GM19099 (cell line): ENCODE data around the gene HCFC1R1.

ENCODE experiments used
- POLR2A ChIP-seq: IDR thresholded peaks from 3 replicates; pipeline ENCODE4 v1.6.1; 2011; ENCODE audit warnings: low read depth; ENCODE audit not compliant: insufficient read length; ENCODE audit errors: extremely low read depth

Gene HCFC1R1

GRCh38 chr16:3058139-3059030 is 34.6 kb upstream of the HCFC1R1 start:
- no peak for TF ChIP-seq POLR2A

- no peak for TF ChIP-seq POLR2A
Measured at GRCh38 chr16:3057181-3058138, 33.7 kb upstream of the HCFC1R1 start.

DNA sequence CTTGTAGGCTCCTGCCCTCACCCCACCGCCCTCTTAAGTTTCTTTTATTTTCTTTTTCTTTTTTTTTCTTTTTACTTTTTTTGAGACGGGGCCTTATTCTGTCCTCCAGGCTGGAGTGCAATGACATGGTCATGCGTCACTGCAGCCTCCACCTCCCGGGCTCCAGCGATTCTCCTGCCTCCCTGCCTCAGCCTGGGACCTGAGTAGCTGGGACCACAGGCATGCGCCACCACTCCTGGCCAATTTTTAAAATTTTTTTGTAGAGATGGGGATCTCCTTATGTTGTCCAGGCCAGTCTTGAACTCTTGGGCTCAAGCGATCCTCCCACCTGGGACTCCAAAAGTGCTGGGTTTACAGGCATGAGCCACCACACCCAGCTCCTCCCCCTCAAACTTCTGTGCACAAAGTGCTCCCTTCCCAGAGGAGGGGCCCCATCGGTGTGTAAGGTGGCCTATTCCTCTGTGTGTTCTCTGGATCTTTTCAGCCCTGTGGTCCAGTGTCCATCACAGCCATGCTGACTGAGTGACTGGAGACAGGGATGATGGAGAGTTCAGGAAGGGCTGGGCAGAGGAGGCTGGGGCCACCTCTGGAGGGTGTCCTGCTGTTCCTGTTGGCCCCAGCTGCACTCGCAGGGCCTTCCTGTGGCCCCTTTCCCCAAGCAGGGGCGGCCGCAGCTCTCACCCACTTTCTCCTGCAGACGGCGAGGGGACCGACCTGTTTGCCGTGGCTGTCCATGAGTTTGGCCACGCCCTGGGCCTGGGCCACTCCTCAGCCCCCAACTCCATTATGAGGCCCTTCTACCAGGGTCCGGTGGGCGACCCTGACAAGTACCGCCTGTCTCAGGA is 32.8 kb upstream of the HCFC1R1 start:
- TF ChIP-seq POLR2A = no peak

DNA sequence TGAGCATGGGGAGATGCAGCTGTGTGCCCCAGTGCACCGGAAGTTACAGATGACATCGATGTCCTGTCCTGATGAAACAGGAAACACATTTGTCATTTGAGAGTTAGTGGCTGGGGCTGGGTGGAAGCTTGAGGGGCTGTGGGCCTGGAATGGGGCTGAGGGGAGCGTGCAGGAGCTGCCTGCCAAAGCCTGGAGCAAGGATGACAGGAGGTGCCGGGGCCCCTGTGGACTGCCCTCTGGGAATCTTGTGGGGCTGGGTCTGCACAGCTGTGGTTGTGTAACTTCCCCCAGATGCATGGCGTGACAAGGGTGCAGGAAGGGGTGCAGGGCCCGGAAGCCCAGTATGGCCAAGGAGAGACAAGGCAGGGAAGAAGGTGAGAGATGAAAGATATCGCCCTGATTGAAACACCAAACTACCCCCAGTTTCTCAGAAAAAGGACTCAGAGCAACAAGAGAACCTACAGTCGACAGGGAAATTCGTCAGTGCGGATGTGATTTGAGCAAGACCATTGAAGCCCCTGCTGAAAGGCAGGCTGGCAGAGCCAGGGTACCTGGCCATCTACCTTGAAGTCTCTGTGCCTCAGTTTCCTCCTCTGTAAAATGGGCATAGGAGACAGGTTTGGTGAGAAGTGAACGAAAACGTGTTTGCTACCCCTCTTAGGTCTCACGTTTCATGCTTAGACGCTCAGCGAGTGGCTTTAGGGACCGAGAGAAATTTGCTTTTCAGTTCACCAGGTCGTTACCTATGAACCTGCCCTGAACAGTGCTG is 31.4 kb upstream of the HCFC1R1 start:
- no peak for TF ChIP-seq POLR2A

DNA sequence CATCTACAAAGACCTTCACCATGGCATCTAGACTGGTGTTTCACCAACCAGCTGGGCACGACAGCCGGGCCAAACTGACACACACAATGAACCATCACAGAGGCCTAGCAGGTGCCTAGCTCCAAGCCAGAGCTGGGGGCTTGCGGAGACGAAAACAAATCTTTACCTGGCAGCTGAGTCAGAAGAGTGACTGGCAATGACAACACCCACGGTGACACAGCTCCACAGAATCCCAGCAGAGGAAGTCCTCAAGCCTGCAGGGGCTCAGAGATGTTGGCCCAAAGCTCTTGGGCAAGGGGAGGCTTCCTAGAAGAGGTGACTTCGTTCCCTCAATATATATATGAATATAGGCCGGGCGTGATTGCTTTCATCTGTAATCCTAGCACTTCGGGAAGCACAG is 27.8 kb upstream of the HCFC1R1 start:
- no peak for TF ChIP-seq POLR2A

DNA sequence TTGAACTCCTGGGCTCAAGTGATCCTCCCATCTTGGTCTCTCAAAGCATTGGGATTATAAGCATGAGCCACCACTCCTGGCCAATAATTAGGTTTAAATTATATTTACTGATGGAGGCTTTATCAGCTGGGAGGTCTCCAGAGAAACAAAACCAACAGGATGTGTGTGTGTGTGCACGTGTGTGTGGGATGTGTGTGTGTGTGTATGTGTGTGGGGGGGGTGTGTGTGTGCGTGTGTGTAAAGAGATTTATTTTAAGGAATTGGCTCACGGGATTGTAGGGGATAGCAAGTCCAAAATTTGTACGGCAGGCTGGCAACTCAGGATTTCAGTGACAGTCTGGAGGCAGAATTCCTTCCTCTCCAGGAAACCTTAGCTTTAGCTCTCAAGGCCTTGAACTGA is 27.3 kb upstream of the HCFC1R1 start:
- TF ChIP-seq POLR2A = no peak

DNA sequence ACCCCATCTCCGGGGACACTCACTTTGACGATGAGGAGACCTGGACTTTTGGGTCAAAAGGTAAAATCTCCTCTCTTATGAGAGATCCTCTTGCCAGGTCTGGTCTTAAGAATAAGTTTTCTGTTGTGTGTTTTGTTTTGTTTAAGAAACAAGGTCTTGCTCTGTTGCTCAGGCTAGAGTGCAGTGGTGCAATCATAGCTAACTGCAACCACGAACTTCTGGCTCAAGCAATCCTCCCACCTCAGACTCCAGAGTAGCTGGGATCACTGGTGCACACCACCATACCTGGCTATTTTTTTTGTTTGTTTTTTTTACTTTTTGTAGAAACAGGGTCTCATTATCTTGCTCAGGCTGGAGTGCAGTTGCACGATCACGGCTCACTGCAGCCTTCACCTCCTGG is 26.7 kb upstream of the HCFC1R1 start:
- TF ChIP-seq POLR2A = no peak

- no peak for TF ChIP-seq POLR2A
Measured at GRCh38 chr16:3049921-3050481, 26.3 kb upstream of the HCFC1R1 start.

- TF ChIP-seq POLR2A = no peak
Measured at GRCh38 chr16:3047387-3047720, 23.6 kb upstream of the HCFC1R1 start.

DNA sequence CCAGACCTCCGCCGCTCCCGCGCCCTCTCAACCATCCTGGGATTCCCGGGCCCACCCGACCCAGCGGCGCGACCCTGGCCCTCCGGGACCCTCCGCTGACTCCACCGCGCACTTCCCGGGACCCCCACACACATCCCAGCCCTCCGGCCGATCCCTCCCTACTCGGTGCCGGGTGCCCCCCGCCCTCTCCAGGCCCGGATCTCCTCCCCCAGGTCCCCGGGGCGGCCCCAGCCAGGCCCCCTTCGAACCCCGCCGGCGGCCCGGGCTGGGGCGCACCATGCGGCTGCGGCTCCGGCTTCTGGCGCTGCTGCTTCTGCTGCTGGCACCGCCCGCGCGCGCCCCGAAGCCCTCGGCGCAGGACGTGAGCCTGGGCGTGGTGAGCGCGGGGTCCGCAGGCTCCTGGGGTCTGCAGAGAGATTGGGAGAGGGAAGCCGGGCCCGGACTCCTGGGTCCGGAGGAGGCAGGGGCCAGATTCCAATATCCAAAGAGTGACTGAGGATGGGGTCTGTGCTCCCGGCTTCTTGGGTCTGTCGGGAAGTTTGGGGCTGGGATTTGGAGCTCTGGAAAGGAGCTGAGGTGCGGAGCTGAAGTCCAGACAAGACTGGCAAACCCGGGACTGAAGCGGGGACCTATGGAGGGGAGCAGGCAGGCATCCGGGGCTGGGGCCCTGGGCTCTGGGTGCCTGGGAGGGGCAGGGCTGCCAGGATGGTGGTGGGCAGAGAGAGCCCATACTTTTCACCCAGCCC is 23.1 kb upstream of the HCFC1R1 start:
- no peak for TF ChIP-seq POLR2A

- TF ChIP-seq POLR2A = no peak
Measured at GRCh38 chr16:3045758-3046640, 22.3 kb upstream of the HCFC1R1 start, which contains the start of gene MMP25. Gene MMP25, plus strand, starts transcription at chr16:3046561. Its CDS starts 357 bp downstream, at chr16:3046918.

GRCh38 chr16:3044708-3045107 is 21.0 kb upstream of the HCFC1R1 start:
- no peak for TF ChIP-seq POLR2A
